Panc1 (cell line): ENCODE results near the gene C2orf76.

ENCODE experiments used
- REST ChIP-seq, 2 experiments: IDR thresholded peaks; 2 replicates each; pipeline ENCODE4 v1.6.1; 2011 to 2012; ENCODE audit warnings: low read depth in 2 of 2, control low read depth in 1 of 2, low read length in 1 of 2, mild to moderate bottlenecking in 1 of 2, moderate library complexity in 1 of 2; ENCODE audit not compliant: insufficient read depth in 1 of 2
- SIN3A ChIP-seq: IDR thresholded peaks from 2 replicates; pipeline ENCODE4 v1.6.1; 2012; ENCODE audit warnings: low read depth, mild to moderate bottlenecking, low read length, moderate library complexity, borderline replicate concordance; ENCODE audit not compliant: insufficient read depth
- TCF7L2 ChIP-seq: IDR thresholded peaks from 2 replicates; pipeline ENCODE4 v1.6.1; 2011; ENCODE audit warnings: mild to moderate bottlenecking, low read depth, low read length, inconsistent platforms

GRCh38 chr2:119402645-119403560 lies 36.3 kb upstream of the C2orf76 start:
- TF ChIP-seq REST (IDR thresholded peaks at IDR 0.05; ENCODE audit: insufficient read depth in 1 of 2, low read depth in 2 of 2, low read length in 1 of 2) (no peak), SIN3A (no peak), TCF7L2 (no peak)
